Left cardiac atrium (tissue), 4 donors: Measurements from ENCODE around the gene PPP1R26. TPM values are rescaled to one million over a fixed set of nuclear protein-coding genes. Genes with fewer than 3 reads are reported as not detected.

Experiments
- ATAC-seq, 2 donors: fragments of 200-7000 bp; cut with Tn5 transposase; one replicate each; pipeline ENCODE4 v1.9.1; 2020; ENCODE audit warnings: mild to moderate bottlenecking in 2 of 2, moderate library complexity in 2 of 2
- DNase-seq: peaks from one replicate; pipeline ENCODE4 v3.0.0-alpha.2; 2020
- intact Hi-C, 2 donors: fragments of 100-400 bp; cut with DNase I; formaldehyde crosslinking; loops; one replicate each; pipeline versions ENCODE4 v1.14.1 to v1.15.1; 2022 to 2023
- total RNA-seq, 2 donors: library from RNA; stranded (reverse); fragmentation: NEBNext Ultra II Directional; extraction: Animal tissue kit (Norgen Biotek cat#: 25700); gene quantifications; one replicate each; pipeline ENCODE4 v1.2.1, GENCODE V29; 2021
- donor health status: DM: no; HTN: yes; CAD: no.
- donor health status: DM: no; HTN: yes; CAD: no; lungs with severe emphysema.
- donor health status: DM: yes; HTN: yes; CAD: no.
- donor health status: Dilated cardiomyopathy.

Gene PPP1R26
- total RNA-seq, 2 donors from 2014 or later = 17.5 to 17.6 TPM

DNA sequence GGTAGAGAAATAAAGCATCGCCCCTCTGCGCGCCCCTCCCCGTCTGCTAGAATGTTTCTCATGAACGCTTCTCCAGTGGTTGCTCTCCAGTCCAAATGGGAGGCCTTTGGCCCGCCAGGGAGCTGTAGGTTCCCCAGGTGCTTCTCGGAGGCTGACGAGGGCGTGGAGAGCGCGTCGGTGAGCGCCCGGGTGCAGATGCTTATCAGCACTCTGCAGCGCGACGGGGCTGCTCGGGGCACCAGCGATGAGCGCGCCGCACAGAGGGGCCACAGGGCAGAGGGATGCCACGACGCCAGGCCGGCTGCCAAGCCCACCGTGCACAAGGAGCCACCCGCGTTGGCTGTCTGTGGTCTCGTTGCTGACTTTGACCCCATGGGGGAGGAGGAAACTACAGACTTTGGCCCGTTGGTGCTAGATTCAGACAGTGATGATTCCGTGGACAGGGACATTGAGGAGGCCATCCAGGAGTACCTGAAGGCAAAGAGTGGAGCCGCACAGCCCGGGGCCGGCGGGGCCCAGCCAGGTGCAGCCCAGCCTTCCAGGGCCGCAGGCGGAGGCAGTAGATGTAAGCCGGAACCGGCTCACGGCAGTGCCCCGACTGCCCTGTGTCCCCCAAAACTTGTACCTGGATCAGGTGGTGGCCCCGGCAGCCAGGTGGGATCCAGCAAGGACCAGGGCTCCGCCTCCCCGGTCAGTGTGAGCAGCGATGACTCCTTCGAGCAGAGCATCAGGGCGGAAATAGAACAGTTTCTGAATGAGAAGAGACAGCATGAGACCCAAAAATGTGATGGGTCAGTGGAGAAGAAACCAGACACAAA lies 5.1 kb downstream of the PPP1R26 start:
- intact Hi-C loops = no loop called here
- no peak for DNase-seq

DNA sequence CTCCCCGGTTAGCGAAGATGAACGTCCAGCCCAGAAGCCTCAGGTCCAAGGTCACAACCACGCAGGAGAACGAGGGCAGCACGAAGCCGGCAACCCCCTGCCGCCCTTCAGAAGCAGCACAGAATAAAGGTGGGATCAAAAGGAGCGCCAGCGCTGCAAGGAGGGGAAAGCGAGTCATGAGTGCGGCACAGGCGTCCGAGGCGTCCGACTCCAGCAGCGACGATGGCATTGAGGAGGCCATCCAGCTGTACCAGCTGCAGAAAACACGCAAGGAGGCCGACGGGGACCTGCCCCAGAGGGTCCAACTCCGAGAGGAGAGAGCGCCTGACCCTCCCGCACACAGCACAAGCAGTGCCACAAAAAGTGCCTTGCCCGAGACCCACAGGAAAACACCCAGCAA lies 5.8 kb downstream of the PPP1R26 start:
- no peak for DNase-seq
- intact Hi-C loops = no loop called here
- ATAC-seq = no peak

More for the DNA sequence above, 5.1 kb downstream of the PPP1R26 start:
- ATAC-seq = no peak

DNA sequence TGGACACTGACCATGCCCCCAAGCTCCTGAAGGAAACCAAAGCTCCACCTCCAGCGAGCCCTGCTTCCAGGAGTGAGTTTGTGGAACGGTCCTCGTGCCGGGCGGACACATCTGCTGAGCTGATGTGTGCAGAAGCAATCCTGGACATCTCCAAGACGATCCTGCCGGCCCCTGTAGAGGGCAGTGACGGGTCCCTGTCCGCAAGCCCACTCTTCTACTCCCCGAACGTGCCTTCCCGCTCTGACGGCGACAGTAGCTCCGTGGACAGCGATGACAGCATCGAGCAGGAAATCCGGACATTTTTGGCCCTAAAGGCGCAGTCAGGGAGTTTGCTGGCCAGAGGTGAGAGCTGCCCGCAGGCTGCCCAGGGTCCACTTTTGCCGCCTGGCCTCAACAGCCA lies 6.2 kb downstream of the PPP1R26 start:
- ATAC-seq (no peak), DNase-seq (no peak)
- intact Hi-C loops = no loop called here

DNA sequence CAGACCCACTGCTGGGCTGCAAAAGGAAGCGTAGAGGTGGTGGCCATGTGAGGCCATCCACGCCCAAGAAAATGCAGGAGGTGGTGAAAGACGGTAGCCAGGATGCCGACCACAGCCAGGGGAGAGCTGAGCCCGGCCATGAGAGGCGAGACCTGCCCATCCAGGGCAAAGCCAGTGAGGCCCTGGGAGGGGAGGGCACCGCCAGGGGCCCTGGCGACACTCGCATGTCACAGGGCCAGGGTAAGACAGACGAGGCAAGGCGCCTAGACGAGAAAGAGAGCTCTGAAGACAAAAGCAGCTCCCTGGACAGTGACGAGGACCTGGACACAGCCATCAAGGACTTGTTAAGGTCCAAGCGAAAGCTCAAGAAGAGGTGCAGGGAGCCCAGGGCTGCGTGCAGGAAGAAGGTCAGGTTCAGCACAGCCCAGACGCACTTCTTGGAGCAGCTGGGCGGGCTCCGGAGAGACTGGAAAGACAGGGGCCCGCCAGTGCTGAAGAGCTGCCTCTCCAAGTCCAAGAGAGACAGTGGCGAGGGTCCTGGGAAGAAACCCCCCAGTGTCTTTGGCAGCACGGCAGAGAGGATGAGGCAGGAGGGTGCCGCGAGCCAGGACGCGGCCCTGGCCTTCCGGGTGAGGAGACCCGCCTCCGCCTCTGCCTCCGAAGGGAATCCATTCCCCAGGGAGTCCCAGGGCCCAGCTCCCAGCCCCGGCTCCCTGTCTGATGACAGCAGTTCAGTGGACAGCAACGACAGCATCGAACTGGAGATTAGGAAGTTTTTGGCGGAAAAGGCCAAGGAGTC lies 6.9 kb downstream of the PPP1R26 start:
- no peak for ATAC-seq
- DNase-seq = no peak
- intact Hi-C loops = no loop called here

DNA sequence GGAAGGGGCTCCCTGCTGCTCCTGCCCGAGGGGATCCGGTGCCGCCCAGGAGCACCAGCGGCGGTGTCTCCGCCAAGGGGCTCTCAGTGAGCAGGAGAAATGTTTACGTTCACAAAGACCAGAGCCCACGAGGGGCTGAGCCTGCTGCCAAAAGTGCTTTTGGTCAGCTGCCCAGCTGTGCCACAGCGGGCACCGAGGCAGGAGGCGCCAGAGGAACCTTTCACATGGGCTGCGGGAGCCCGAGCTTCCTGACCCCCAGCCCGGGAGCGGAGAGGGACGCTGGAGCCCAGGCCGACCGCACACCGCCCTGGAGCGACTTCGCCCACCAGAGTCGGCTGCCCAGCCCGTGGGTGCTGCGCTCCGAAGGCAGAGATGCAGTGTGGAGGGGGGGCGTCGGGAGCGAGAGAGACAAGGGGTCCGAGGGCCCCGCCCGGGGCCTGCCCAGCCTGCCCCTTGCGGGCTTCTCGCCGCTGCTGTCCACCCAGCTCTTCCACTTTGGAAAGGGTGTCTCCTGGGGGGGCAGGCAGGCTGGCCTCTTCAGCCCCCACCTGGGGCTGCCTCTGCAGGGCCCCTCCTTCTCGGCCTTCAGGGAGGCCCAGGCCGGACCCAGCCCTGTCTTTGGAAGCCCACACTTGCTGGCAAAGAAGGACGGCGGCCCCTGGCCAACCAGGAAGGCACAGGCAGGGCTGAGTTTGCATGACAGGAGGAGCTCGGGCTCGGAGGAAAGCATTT lies 7.9 kb downstream of the PPP1R26 start:
- ATAC-seq (no peak), DNase-seq (no peak)
- intact Hi-C loops = no loop called here

DNA sequence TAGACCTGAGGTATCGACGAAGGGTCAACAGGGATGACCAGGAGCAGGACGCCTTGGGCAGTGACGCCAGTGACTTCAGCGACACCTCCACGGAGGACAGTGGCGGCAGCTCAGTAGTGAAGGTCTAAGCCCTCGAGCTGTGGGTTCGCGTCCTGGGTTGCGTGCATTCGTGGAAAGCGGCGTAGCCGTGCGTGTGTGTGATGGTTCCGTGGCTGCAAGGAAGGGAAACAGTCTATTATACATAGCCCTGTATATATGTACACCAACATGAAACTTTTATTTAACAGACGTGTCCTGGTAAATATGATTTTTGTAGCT lies 8.4 kb downstream of the PPP1R26 start:
- intact Hi-C loops = no loop called here
- no peak for ATAC-seq
- no peak for DNase-seq

DNA sequence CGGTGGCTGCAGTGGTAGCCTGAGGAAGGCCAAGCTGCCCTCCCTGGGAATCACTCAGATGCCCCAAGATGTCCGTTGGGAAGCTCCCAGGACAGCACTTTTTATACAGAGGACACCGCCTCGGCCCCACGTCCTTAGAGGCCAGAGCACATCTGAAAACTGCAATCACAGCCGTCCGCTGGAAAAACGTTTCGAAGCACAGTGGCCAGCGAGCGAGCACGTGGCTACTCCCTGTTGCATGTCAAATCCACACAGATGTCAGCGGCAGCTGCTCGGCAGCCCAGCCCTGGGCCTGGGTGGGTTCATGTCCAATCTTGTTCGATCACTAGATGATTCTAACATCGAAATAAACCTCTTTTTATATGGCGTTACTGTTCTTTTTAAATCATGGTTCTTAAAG lies 8.9 kb downstream of the PPP1R26 start:
- intact Hi-C loops = no loop called here
- DNase-seq (no peak), ATAC-seq (no peak)

DNA sequence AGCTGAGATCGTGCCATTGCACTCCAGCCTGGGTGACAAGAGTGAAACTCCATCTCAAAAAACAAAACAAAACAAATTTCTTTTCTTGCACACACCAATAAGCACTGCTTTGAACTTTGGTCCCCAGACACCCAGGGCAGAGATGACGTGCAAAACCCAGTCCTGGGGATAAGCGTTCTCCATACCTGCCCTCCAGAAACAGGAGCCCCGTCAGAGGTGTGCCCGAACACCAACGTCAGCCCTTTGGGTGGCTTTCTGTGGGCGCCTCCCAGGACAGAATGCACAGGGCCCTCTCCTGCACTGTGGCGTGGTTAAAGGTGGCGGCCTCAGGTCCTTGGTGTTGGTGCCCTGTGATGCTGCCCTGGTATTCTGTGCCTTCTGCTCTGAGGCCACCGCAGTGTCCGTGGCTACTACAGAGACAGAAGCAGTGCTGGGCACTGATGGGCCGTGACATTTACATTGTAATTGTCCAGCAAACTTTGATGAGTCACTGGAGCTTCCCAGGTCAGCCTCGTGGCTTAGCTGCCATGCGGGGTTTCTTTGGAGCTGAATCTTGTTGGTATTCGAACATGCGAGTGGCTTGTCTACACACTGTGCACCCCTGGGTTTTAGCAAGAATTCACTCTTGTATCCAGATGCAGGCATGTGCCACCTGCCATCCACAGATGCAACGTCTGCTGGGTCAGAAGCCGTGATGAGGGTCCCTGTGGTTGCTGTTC lies 9.8 kb downstream of the PPP1R26 start:
- ATAC-seq (no peak), DNase-seq (no peak)
- intact Hi-C loops = no loop called here

DNA sequence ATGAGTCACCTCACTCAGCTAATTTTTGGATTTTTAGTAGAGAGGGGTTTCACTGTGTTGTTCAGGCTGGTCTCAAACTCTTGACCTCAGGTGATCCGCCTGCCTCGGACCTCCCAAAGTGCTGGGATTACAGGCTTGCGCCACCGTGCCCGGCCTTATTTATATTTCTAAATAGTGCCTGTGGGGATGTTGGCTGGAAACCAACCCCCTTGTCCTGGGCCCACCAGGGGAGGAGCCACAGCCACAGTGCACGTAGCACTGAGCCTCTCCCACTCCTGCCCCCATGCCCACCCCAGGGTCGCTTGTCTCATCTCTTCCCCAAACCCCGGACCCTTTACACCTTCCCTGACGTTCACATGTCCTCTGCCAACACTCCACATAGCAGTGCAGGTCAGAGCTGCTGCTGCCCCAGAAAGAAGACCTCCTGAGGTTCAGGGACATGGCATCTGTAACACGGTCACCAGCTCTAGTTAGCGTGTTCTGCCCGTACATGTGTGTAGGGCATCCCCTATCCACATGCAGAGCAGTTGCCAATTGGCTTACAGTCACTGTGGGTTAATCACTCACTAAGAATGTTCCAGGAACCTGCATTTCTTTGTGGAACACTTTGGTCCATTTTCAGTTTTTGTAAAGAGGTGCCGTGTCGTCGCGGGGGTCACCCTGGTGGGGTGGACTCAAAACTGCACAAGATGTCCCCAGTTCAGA lies 10.7 kb downstream of the PPP1R26 start:
- intact Hi-C loops = no loop called here
- ATAC-seq (no peak), DNase-seq (no peak)

DNA sequence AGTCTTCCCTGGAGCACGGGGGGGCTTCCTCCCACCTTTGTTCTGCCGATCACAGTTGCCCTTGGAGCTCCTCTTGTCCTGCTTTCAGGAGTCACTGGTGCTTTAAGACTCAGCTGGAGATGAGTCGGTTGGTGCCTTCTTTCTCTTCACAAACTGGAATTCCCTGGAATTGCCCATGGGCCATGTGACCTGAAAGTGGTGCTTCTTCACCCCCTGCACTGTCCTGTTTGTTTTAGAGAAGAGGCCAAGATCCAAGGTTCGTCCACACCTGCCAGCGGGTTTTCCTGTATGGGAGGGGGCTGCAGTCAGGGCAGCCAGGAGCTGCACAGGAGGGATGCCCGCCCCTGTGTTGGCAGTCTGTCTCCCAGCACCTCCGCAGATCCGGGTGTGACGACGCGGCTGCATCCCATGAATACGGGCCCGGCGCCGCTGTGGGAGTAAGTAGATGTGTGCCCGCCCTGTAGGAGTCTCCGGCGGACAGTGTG lies 11.4 kb downstream of the PPP1R26 start:
- ATAC-seq = no peak
- no peak for DNase-seq
- intact Hi-C loops = no loop called here

DNA sequence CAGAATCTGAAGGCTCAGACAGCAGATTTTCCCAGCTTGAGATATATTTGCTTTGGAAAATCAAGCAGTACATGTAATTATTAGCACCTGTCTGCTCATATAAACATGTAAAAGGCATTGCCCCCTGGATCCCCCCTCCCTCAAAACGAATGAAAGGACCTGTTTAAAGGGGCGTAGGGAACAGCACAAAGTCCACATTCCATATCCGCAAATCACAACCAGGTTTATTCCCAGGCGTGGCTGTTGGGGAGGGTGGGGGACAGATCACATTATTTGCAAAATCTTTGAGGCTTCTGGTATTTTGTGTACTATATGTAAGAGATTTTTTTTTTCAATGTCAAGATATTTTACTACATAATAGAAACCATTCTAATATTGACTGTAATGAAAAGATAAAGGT lies 12.2 kb downstream of the PPP1R26 start:
- DNase-seq = no peak
- intact Hi-C loops = no loop called here
- ATAC-seq = no peak

DNA sequence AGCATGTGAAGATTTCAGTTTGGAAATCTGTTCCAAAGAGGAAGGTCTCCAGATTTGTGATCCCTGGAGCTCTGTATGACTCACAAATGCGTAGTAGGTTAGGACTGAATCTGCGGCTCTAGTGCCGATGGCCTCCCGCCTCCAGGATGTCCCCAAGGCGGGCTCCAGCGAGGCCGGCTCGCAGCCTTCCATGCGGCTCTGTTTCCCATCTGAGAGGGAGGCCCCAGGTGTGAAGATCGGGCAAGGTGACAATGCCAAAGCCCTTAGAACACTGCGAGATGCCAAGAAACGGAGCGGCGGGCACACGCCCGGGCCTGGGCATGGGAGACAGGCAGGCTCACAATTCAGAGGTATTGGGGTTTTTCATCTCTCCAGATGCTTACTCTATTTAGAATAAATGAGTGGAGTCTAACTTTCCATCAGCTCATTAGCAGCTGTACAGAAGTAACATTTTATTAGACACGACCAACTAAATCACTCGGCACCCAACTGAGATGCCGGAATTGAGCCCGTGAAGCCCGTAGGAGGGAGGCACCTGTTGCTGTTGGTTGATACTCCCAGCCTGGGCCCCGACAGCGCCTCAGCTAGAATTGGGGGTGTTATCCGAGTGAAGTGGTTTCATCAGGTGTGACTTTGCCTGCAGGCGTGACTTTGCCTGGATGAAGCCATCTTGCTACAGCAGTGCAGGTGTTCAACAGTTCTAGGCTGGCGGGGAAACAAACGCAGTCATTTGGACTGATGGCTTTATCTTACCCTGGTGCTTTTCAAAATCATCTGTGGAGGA lies 13.5 kb downstream of the PPP1R26 start:
- ATAC-seq (no peak), DNase-seq (no peak)
- intact Hi-C loops = no loop called here

DNA sequence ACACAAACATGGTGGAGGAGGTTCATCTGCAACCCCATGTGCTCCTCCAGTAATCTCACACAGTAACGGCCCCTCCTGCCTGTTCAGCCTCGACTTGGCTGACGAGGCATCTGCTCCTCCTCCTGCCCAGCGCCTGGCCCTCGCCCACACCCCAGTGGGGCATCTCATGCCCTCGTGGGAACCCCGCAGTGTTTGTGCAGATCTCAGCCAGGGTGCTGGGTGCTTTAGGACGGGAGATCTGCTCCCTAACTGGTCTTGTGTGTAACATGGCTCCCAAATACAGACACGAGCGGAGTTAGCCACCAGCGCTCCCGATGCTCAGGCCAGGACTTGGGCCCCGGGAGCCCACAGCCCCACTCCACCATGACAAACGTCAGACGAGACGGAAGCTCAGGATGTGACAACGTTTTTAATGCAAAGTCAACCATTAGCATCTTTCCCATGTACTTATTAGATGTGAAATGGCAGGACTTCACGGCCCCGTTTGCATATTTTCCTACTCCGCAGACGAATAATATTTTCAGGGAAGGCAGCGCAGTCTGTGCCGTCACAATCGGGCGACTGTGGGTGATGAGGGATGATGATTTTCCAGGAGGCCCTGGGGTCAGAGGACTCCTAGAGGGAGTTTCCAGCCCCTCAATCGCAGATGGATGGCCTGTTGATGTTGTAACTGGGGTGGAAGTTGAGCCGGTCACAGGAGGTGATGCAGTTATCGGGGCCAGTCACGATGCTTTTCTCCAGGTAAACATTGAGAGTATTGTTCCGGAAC lies 15.4 kb downstream of the PPP1R26 start:
- intact Hi-C loops = no loop called here
- ATAC-seq = no peak
- no peak for DNase-seq

DNA sequence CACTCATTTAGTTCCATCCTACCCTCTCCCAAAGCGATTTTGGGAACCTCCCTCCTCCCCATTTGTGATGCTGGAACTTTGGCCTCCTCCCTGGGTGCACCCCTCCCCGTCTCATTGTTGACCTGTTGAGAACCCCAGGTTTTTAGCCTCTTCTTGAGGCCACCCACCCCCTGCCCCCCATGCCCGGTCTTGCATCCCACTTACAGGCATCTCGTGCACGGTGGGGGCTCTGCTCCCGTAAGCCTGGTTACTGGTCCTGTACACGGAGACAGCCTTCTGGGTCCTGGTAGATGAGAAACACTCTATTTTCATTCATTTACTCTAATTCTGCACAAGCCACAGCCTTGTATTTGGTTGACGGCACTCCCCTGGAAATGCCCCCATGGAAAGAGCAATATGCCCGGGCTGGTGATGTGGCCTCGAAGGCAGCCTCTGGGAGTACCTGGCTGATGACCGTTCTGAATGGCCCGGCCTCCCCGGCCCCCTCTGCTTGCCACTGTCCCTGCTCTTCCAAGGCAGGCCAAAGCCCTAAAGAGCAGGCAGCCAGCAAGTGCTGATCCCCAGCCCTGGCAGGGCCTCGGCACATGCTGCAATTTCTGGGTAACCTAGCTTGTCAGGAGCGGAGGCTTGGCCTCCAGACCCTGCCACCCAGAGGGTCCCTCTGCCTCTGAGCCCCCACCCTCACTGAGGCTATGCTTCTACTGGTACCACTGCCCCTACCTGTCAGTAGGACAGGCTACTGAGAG lies 19.0 kb downstream of the PPP1R26 start:
- no peak for DNase-seq
- intact Hi-C loops = no loop called here
- no peak for ATAC-seq

DNA sequence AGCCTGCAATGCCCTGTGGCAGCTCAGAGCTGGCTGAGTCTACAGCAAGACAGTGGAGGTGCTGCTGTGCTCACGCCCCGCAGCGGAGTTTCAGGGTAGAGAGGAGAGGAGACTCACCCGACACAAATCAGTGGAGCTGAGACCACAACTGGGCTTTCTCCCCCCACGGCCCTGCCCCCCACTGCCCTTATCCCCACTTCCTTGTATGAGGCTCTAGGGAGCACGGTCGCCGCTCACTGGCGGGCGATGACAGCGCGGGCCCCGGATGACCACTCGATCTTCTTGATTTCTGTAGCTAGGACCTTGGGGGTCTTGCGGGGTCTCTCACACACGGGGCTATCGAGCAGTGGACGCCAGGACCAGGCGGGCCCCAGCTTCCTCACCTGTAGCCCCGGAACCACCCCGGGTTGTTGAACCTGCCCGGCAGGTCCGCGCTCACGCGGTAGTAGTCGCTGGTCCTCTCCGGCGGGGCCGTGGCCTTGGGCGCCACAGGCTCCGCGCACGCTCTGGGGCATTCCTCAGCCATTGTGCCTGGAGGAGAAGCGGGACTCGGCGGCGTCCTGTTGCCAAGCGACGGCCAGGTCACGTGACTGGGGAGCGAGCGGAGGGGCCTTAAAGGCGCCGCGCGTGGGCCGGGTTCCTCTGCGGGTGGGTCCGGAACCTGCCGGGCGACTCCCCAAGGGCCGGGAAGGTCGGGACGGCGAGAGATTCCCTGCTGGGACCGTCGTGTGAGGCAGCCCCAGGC lies 19.9 kb downstream of the PPP1R26 start:
- ATAC-seq (peak; percentile 91), DNase-seq (peak; percentile 98)
- intact Hi-C loops = no loop called here

DNA sequence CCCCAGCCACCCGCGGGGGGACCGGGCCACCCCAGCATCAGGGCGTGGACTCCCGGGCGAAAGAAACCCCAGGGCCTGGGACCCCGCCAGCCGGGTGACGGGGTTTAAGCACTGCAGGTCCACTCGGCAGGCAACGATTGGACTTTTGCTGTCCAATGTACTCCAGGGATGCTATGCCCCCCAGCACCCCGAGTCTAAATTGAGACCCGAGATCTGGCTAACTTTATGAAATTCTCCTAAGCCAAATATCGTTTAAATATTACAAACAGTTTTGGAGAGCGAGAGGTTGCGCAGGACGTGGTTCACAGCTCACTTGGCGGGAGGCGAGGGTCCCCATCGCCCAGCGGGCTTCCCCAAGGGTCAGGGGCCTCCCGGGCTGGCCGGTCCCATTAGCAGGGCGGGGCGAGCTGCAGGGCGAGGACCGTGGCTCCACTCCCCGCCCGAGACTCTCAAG lies 20.5 kb downstream of the PPP1R26 start:
- DNase-seq (no peak), ATAC-seq (peak; percentile 14 to 36)
- intact Hi-C loops = no loop called here
